HG02885 (cell line): Measurements from ENCODE around the gene DNPEP.

Experiments
- ATAC-seq: cut with Tn5 transposase; IDR thresholded peaks from one replicate; pipeline ENCODE4 v1.9.1; 2021; ENCODE audit warnings: mild to moderate bottlenecking; ENCODE audit not compliant: unreplicated experiment, poor library complexity

Gene DNPEP

GRCh38 chr2:219369447-219369861 lies 18.3 kb downstream of the DNPEP start:
- no peak for ATAC-seq

GRCh38 chr2:219368690-219369191 lies 19.0 kb downstream of the DNPEP start:
- ATAC-seq, result no peak

GRCh38 chr2:219362524-219363164 lies 25.1 kb downstream of the DNPEP start:
- ATAC-seq, result peak; percentile 87

- no peak for ATAC-seq
Observed at GRCh38 chr2:219362072-219362471, 25.6 kb downstream of the DNPEP start.

- no peak for ATAC-seq
Observed at GRCh38 chr2:219358170-219359075, 29.3 kb downstream of the DNPEP start.

GRCh38 chr2:219356834-219357233 lies 30.9 kb downstream of the DNPEP start:
- no peak for ATAC-seq

GRCh38 chr2:219354582-219354981 lies 33.1 kb downstream of the DNPEP start:
- no peak for ATAC-seq

GRCh38 chr2:219353129-219353528 lies 34.6 kb downstream of the DNPEP start:
- no peak for ATAC-seq

- ATAC-seq, result no peak
Observed at GRCh38 chr2:219352448-219353023, 35.2 kb downstream of the DNPEP start.

- ATAC-seq, result no peak
Observed at GRCh38 chr2:219350710-219351221, 36.9 kb downstream of the DNPEP start.

GRCh38 chr2:219350215-219350614 lies 37.5 kb downstream of the DNPEP start:
- no peak for ATAC-seq

- ATAC-seq, result no peak
Observed at GRCh38 chr2:219344751-219345430, 42.8 kb downstream of the DNPEP start.

GRCh38 chr2:219335373-219335786 lies 52.3 kb downstream of the DNPEP start:
- ATAC-seq, result no peak

GRCh38 chr2:219334076-219334475 lies 53.6 kb downstream of the DNPEP start:
- ATAC-seq, result no peak

- no peak for ATAC-seq
Observed at GRCh38 chr2:219332542-219332941, 55.2 kb downstream of the DNPEP start, which contains the start of gene RESP18. Gene RESP18, minus strand, starts transcription at chr2:219332744.

GRCh38 chr2:219331560-219332213 lies 56.0 kb downstream of the DNPEP start:
- no peak for ATAC-seq

GRCh38 chr2:219327719-219328118 lies 60.0 kb downstream of the DNPEP start:
- no peak for ATAC-seq

GRCh38 chr2:219325657-219326315 lies 61.9 kb downstream of the DNPEP start:
- no peak for ATAC-seq

- no peak for ATAC-seq
Observed at GRCh38 chr2:219325136-219325535, 62.6 kb downstream of the DNPEP start.
